Mucosa of rectum (tissue), 2 donors: ENCODE data around the gene S100A6.
"Not testable (repeated sequence)": the region's sequence is repeated elsewhere in the genome, so short reads cannot be mapped to it uniquely, and the experiment has no call there.

Experiments used
- H3K27ac ChIP-seq, 2 donors: one replicate each; pipeline ENCODE4 v1.7.0; 2013; ENCODE audit warnings: inconsistent platforms in 2 of 2, low read depth in 2 of 2, low read length in 2 of 2
- H3K27me3 ChIP-seq, 2 donors: one replicate each; pipeline ENCODE4 v1.7.0; 2013; ENCODE audit warnings: low read length in 2 of 2; ENCODE audit not compliant: control insufficient read depth in 2 of 2, insufficient read depth in 2 of 2
- H3K36me3 ChIP-seq, 2 donors: one replicate each; pipeline ENCODE4 v1.7.0; 2013; ENCODE audit warnings: low read length in 2 of 2; ENCODE audit not compliant: control insufficient read depth in 2 of 2, insufficient read depth in 2 of 2
- H3K4me1 ChIP-seq, 2 donors: one replicate each; pipeline ENCODE4 v1.7.0; 2013; ENCODE audit warnings: low read length in 2 of 2, mild to moderate bottlenecking in 1 of 2; ENCODE audit not compliant: control insufficient read depth in 2 of 2, insufficient read depth in 2 of 2
- H3K4me3 ChIP-seq, 2 donors: one replicate each; pipeline ENCODE4 v1.7.0; 2013; ENCODE audit warnings: low read length in 2 of 2
- H3K9ac ChIP-seq, 2 donors: one replicate each; pipeline ENCODE4 v1.7.0; 2013; ENCODE audit warnings: low read length in 2 of 2, low read depth in 1 of 2, mild to moderate bottlenecking in 1 of 2
- H3K9me3 ChIP-seq, 2 donors: one replicate each; pipeline ENCODE4 v1.7.0; 2013; ENCODE audit warnings: low read length in 2 of 2; ENCODE audit not compliant: control insufficient read depth in 2 of 2
- donor health status: healthy.
- donor health status: Normal muscosa, but diverticular disease.

S100A6 gene

GRCh38 chr1:153575081-153575491, 39.3 kb upstream of the S100A6 start:
- not testable (repeated sequence) for H3K4me3 ChIP-seq, H3K36me3 ChIP-seq, H3K27me3 ChIP-seq, H3K9ac ChIP-seq, H3K9me3 ChIP-seq, H3K27ac ChIP-seq
- H3K4me1 ChIP-seq = peaks cover 3 to 14% of the 10 kb centered on the region in 2 donors

GRCh38 chr1:153573351-153573750, 37.6 kb upstream of the S100A6 start:
- Histone ChIP-seq H3K27ac (peak overlapping the region in 1 of 2 donors; percentile 10), H3K4me3 (no peak overlapping the region), H3K9me3 (no peaks in the 10 kb centered on the region), H3K36me3 (no peaks in the 10 kb centered on the region), H3K9ac (no peak overlapping the region), H3K27me3 (no peaks in the 10 kb centered on the region), H3K4me1 (peaks cover 7 to 21% of the 10 kb centered on the region in 2 donors)

- H3K27ac ChIP-seq = peak overlapping the region in 1 of 2 donors; percentile 54
- H3K9me3 ChIP-seq = no peaks in the 10 kb centered on the region
- peaks cover 12 to 25% of the 10 kb centered on the region in 2 donors for H3K4me1 ChIP-seq
- peak overlapping the region in 1 of 2 donors; percentile 44 for H3K9ac ChIP-seq
- H3K36me3 ChIP-seq = no peaks in the 10 kb centered on the region
- no peak overlapping the region for H3K4me3 ChIP-seq
- no peaks in the 10 kb centered on the region for H3K27me3 ChIP-seq
Measured at GRCh38 chr1:153572569-153573015, 36.8 kb upstream of the S100A6 start.

GRCh38 chr1:153571706-153572105, 35.9 kb upstream of the S100A6 start:
- Histone ChIP-seq H3K27ac (no peak overlapping the region), H3K27me3 (no peaks in the 10 kb centered on the region), H3K36me3 (no peaks in the 10 kb centered on the region), H3K4me3 (no peak overlapping the region), H3K9me3 (no peaks in the 10 kb centered on the region), H3K4me1 (peaks cover 19 to 29% of the 10 kb centered on the region in 2 donors), H3K9ac (no peak overlapping the region)

GRCh38 chr1:153570874-153571273, 35.1 kb upstream of the S100A6 start:
- Histone ChIP-seq H3K4me3 (no peak overlapping the region), H3K27me3 (no peaks in the 10 kb centered on the region), H3K9me3 (no peaks in the 10 kb centered on the region), H3K36me3 (no peaks in the 10 kb centered on the region), H3K27ac (no peak overlapping the region), H3K4me1 (peaks cover 27 to 37% of the 10 kb centered on the region in 2 donors), H3K9ac (no peak overlapping the region)

GRCh38 chr1:153569465-153569864, 33.7 kb upstream of the S100A6 start:
- no peaks in the 10 kb centered on the region for H3K27me3 ChIP-seq
- H3K27ac ChIP-seq = no peak overlapping the region
- no peaks in the 10 kb centered on the region for H3K36me3 ChIP-seq
- H3K4me3 ChIP-seq = no peak overlapping the region
- peaks cover 34 to 44% of the 10 kb centered on the region in 2 donors for H3K4me1 ChIP-seq
- H3K9me3 ChIP-seq = no peaks in the 10 kb centered on the region
- H3K9ac ChIP-seq = no peak overlapping the region

- Histone ChIP-seq H3K9ac (peak overlapping the region; percentile 47 to 70), H3K27me3 (no peaks in the 10 kb centered on the region), H3K27ac (peak overlapping the region; percentile 69 to 75), H3K4me1 (peaks cover 34 to 44% of the 10 kb centered on the region in 2 donors), H3K9me3 (no peaks in the 10 kb centered on the region), H3K4me3 (peak overlapping the region; percentile 54 to 71), H3K36me3 (no peaks in the 10 kb centered on the region)
Measured at GRCh38 chr1:153568367-153569099, 32.7 kb upstream of the S100A6 start.

GRCh38 chr1:153567621-153568366, 32.0 kb upstream of the S100A6 start:
- Histone ChIP-seq H3K9ac (peak overlapping the region; percentile 47 to 70), H3K27ac (peak overlapping the region; percentile 69 to 75), H3K9me3 (no peaks in the 10 kb centered on the region), H3K36me3 (no peaks in the 10 kb centered on the region), H3K4me3 (peak overlapping the region; percentile 54 to 71), H3K4me1 (peaks cover 34 to 44% of the 10 kb centered on the region in 2 donors), H3K27me3 (no peaks in the 10 kb centered on the region)

GRCh38 chr1:153566414-153567371, 30.9 kb upstream of the S100A6 start:
- Histone ChIP-seq H3K27me3 (no peaks in the 10 kb centered on the region), H3K36me3 (no peaks in the 10 kb centered on the region), H3K9ac (peak overlapping the region; percentile 76 to 90), H3K27ac (peak overlapping the region; percentile 98), H3K9me3 (no peaks in the 10 kb centered on the region), H3K4me1 (peaks cover 34 to 41% of the 10 kb centered on the region in 2 donors), H3K4me3 (peak overlapping the region; percentile 28 to 31)
